GM12878 (cell line): ENCODE measurements around the gene ARHGEF37. TPM values are rescaled to one million over a fixed set of nuclear protein-coding genes. Genes with fewer than 3 reads are reported as not detected.

Source experiments
- ATAC-seq: fragments of 200-7000 bp; cut with Tn5 transposase; 3 replicates; pipeline ENCODE4 v1.9.1; 2020; ENCODE audit warnings: mild to moderate bottlenecking, moderate library complexity
- BruUV-seq: library from RNA; stranded (reverse); fragments of 400-500 nt; replicated peaks from 2 replicates; lab custom pipeline; 2021; lab: Mats Ljungman, UMichigan
- CTCF ChIA-PET: fragments of 300-600 bp; sonication (Branson Sonifier 250); formaldehyde crosslinking; extraction: SDS; loops from one replicate; lab custom pipeline; 2021; ENCODE audit warnings: inconsistent platforms; lab: Yijun Ruan, JAX
- POLR2A ChIA-PET: fragments of 350-600 bp; formaldehyde crosslinking; extraction: SDS; loops from one replicate; lab custom pipeline; 2021; ENCODE audit warnings: inconsistent platforms; lab: Charles Lee
- RAD21 ChIA-PET: fragments of 300-600 bp; sonication (Branson Sonifier 250); formaldehyde crosslinking; loops from one replicate; lab custom pipeline; 2023; ENCODE audit warnings: antibody characterized with exemption; ENCODE audit not compliant: unreplicated experiment; lab: Charles Lee
- SMC1A ChIA-PET: fragments of 300-600 bp; sonication (Branson Sonifier 250); formaldehyde crosslinking; loops from one replicate; lab custom pipeline; 2023; ENCODE audit not compliant: unreplicated experiment, uncharacterized antibody; lab: Charles Lee
- DNase-seq: peaks from one replicate; pipeline ENCODE4 v3.0.0-alpha.2; 2011; ENCODE audit warnings: low read depth, low spot score
- FAIRE-seq: peaks from 3 replicates; lab custom pipeline; 2011; peaks lifted over from hg19 to GRCh38; lab: Jason Lieb, UNC
- H2AFZ ChIP-seq: 2 replicates; pipeline ENCODE4 v1.6.0; 2011; ENCODE audit warnings: low read depth, low read length, control low read depth; ENCODE audit not compliant: control insufficient read depth
- H3K27ac ChIP-seq: 2 replicates; pipeline ENCODE4 v1.5.1; 2011; ENCODE audit warnings: control low read depth; ENCODE audit not compliant: control insufficient read depth, insufficient read depth
- H3K27me3 ChIP-seq, 2 experiments: replicated peaks in 1 of 2; 2 replicates each; pipeline versions ENCODE4 v1.6.0 to v1.6.1; 2011; ENCODE audit warnings: low read length in 1 of 2; ENCODE audit not compliant: control insufficient read depth in 2 of 2, insufficient read depth in 2 of 2
- H3K36me3 ChIP-seq, 2 experiments: 2 replicates each; pipeline ENCODE4 v1.5.1; 2011; ENCODE audit warnings: low read length in 1 of 2; ENCODE audit not compliant: control insufficient read depth in 2 of 2, insufficient read depth in 2 of 2
- H3K4me1 ChIP-seq: 2 replicates; pipeline ENCODE4 v1.6.1; 2011; ENCODE audit warnings: mild to moderate bottlenecking, low read length, moderate library complexity, mixed read lengths; ENCODE audit not compliant: control insufficient read depth, insufficient read depth
- H3K4me2 ChIP-seq: 2 replicates; pipeline ENCODE4 v1.6.0; 2011; ENCODE audit warnings: control low read depth; ENCODE audit not compliant: control insufficient read depth, insufficient read depth
- H3K4me3 ChIP-seq: fragments of 200-600 bp; sonication (generic); 2 replicates; pipeline ENCODE4 v1.5.1; 2016
- H3K79me2 ChIP-seq: 2 replicates; pipeline ENCODE4 v1.6.0; 2011; ENCODE audit warnings: low read length; ENCODE audit not compliant: control insufficient read depth, insufficient read depth
- H3K9ac ChIP-seq: 2 replicates; pipeline ENCODE4 v1.8.0; 2011; ENCODE audit warnings: low read length, control low read depth, mixed read lengths; ENCODE audit not compliant: control insufficient read depth, insufficient read depth
- H3K9me3 ChIP-seq: replicated peaks from 3 replicates; pipeline ENCODE4 v1.5.1; 2011; ENCODE audit warnings: mild to moderate bottlenecking, low read length; ENCODE audit not compliant: control insufficient read depth, insufficient read depth
- H4K20me1 ChIP-seq: 2 replicates; pipeline ENCODE4 v1.6.0; 2011; ENCODE audit not compliant: control insufficient read depth, insufficient read depth
- CBFB ChIP-seq: IDR thresholded peaks from 2 replicates; pipeline ENCODE4 v1.6.1; 2016; ENCODE audit warnings: antibody characterized with exemption, low read depth
- CEBPZ ChIP-seq: fragments of 150-350 bp; IDR thresholded peaks from 2 replicates; pipeline ENCODE4 v1.6.1; 2016; ENCODE audit warnings: low read depth, low read length
- DPF2 ChIP-seq: fragments of 450-650 bp; IDR thresholded peaks from 2 replicates; pipeline ENCODE4 v1.6.1; 2017; ENCODE audit warnings: mild to moderate bottlenecking
- EGR1 ChIP-seq, 2 experiments: IDR thresholded peaks; 1 replicate in 1 of 2; 2 replicates in 1 of 2; pipeline ENCODE4 v1.6.1; 2011 to 2012; ENCODE audit warnings: low read depth in 2 of 2, low read length in 2 of 2, borderline replicate concordance in 1 of 2, mild to moderate bottlenecking in 1 of 2, moderate library complexity in 1 of 2
- MXI1 ChIP-seq: fragments of 150-350 bp; IDR thresholded peaks from 2 replicates; pipeline ENCODE4 v1.6.1; 2011; ENCODE audit warnings: low read depth, mild to moderate bottlenecking, inconsistent platforms, low read length, improper control_type of control experiment
- NR2C1 ChIP-seq: fragments of 450-650 bp; IDR thresholded peaks from 2 replicates; pipeline ENCODE4 v1.6.1; 2017; ENCODE audit warnings: antibody characterized with exemption, mild to moderate bottlenecking, moderate library complexity
- RAD21 ChIP-seq: IDR thresholded peaks from 2 replicates; pipeline ENCODE4 v1.6.1; 2011; ENCODE audit warnings: mild to moderate bottlenecking, low read depth, low read length, moderate library complexity; ENCODE audit not compliant: insufficient read depth
- SRF ChIP-seq, 2 experiments: IDR thresholded peaks; 2 replicates each; pipeline ENCODE4 v1.6.1; 2011; ENCODE audit warnings: low read depth in 2 of 2, low read length in 2 of 2, mild to moderate bottlenecking in 1 of 2, moderate library complexity in 1 of 2
- TBL1XR1 ChIP-seq: IDR thresholded peaks from 2 replicates; pipeline ENCODE4 v1.6.1; 2012; ENCODE audit warnings: low read depth, low read length, improper control_type of control experiment
- WGBS: methylation state at CpG from one replicate; pipeline ENCODE4 v1.1.6; 2016; ENCODE audit warnings: low lambda C conversion rate; ENCODE audit not compliant: insufficient replicate concordance, insufficient coverage; ENCODE audit errors: missing lambda C conversion rate; 5-methylcytosine and 5-hydroxymethylcytosine counted together
- in situ Hi-C: fragments of 300-500 bp; cut with MboI; formaldehyde crosslinking; loops from 9 replicates; pipeline ENCODE4 v1.14.3; 2018; ENCODE audit warnings: mixed read lengths
- intact Hi-C: fragments of 100-400 bp; cut with micrococcal nuclease; formaldehyde crosslinking; loops from one replicate; pipeline ENCODE4 v1.14.2; 2022; ENCODE audit not compliant: unreplicated experiment
- polyA plus RNA-seq, 11 experiments: library from polyadenylated mRNA; depleted of rRNA in 4 of 11; unstranded in 6 of 11; stranded (reverse) in 5 of 11; fragments of >200 nt; fragmentation: Nextera tagmentation in 4 of 11; fragmentation: Illumina TruSeq in 1 of 11; extraction: Ambion mirVana in 4 of 11; extraction: Trizol in 1 of 11; gene quantifications; 1 replicate in 1 of 11; 2 replicates in 10 of 11; pipeline versions ENCODE4 v1.2.1 to v1.2.3, GENCODE V29; 2011 to 2016; ENCODE audit warnings: inconsistent platforms in 2 of 11, missing spikeins in 2 of 11, low read depth in 1 of 11
- total RNA-seq, 4 experiments: library from RNA; depleted of rRNA in 3 of 4; stranded (reverse); fragments of >200 nt in 3 of 4; fragmentation: Illumina TruSeq in 1 of 4; extraction: Trizol in 1 of 4; gene quantifications; 2 replicates each; pipeline versions ENCODE4 v1.2.1 to v1.2.3, GENCODE V29; 2013 to 2021
- TF ChIP-seq, protein P1 (sequence below): IDR thresholded peaks from 2 replicates; pipeline ENCODE4 v1.6.1; 2012; ENCODE audit warnings: improper control_type of control experiment, low read depth, low read length; ENCODE audit not compliant: insufficient replicate concordance
- TF ChIP-seq, protein P2 (sequence below): fragments of 450-650 bp; IDR thresholded peaks from 2 replicates; pipeline ENCODE4 v1.6.1; 2018; ENCODE audit warnings: borderline replicate concordance, mild to moderate bottlenecking; ENCODE audit not compliant: partially characterized antibody

The ARHGEF37 gene
- total and polyA plus RNA-seq, 10 of the 15 experiments (the other 5 are each of a cell fraction or from before 2014, with no cell fraction given) = 0.16 to 1.1 (median 0.63) TPM

DNA sequence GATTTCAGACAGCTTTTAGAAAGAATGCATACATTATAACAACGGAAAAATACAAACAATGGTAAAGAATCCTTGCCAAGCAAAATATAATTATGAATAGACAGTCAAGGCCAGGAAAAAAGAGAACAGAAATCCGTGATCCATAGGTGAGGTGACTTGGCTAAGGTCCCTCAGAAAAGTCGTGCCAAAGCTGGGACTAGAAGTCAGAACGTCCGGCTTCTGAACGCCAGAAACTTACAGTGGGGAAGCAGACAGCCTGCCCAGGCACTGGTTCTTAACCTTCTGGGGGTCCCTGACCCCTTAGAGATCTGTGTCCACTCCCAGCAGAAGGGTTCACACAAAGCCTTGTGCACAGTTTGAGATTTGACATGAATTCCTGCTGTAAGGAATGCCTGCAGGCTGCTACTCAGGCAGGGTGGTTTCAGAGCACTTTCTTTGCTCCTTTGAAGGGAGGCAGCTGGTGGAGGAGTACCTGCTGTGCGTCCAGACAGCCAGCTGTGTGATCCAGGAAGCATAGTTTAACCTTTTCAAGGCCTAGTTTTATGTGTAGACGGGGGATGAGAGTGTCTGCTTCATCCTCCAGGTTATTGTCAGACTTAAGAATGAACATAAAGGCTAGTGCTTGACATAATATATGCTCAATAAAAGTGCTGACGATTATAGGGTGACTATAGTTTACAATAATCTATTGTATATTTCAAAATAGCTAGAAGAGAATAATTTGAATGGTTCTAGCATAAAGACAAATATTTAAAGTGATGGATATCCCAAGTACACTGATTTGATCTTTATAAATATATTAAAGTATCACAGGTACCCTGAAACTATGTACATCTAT lies 852 bp downstream of the ARHGEF37 start:
- no peak overlapping the region for H2AFZ ChIP-seq
- ATAC-seq (no peak; the same call in 2 of the 3 replicates), FAIRE-seq (peak; percentile 35), DNase-seq (no peak)
- WGBS = 91% methylated on average over 9 of the region's 9 CpGs
- ChIA-PET RAD21 (no interaction called here), CTCF (interaction anchor here (0.7 to 8.2 kb wide), 5 partner anchors 11 to 147 kb away, joined by 3 to 31 read pairs (median 3); no protein-coding TSS in a partner anchor), POLR2A (no interaction called here), SMC1A (interaction anchor here (1.5 to 1.7 kb wide), 3 partner anchors 9 to 19 kb away, joined by 3 to 5 read pairs (median 5); no protein-coding TSS in a partner anchor)
- no peaks in the 10 kb centered on the region for H3K9me3 ChIP-seq
- no peak overlapping the region for H3K4me2 ChIP-seq
- H3K27me3 ChIP-seq = peaks cover 0 to 2% of the 10 kb centered on the region in 2 experiments; a peak in 2 of 4 replicates
- H4K20me1 ChIP-seq = no peaks in the 10 kb centered on the region
- no TSS peak for BruUV-seq
- H3K79me2 ChIP-seq = no peaks in the 10 kb centered on the region
- intact Hi-C loops (no loop called here), in situ Hi-C loops (no loop called here)
- H3K27ac ChIP-seq = no peak overlapping the region
- H3K36me3 ChIP-seq = no peaks in the 10 kb centered on the region
- H3K4me1 ChIP-seq = peaks cover 4% of the 10 kb centered on the region
- no peak overlapping the region for H3K4me3 ChIP-seq
- H3K9ac ChIP-seq = no peak overlapping the region
- no peak for TF ChIP-seq TBL1XR1
- TF ChIP-seq, protein P1, sequence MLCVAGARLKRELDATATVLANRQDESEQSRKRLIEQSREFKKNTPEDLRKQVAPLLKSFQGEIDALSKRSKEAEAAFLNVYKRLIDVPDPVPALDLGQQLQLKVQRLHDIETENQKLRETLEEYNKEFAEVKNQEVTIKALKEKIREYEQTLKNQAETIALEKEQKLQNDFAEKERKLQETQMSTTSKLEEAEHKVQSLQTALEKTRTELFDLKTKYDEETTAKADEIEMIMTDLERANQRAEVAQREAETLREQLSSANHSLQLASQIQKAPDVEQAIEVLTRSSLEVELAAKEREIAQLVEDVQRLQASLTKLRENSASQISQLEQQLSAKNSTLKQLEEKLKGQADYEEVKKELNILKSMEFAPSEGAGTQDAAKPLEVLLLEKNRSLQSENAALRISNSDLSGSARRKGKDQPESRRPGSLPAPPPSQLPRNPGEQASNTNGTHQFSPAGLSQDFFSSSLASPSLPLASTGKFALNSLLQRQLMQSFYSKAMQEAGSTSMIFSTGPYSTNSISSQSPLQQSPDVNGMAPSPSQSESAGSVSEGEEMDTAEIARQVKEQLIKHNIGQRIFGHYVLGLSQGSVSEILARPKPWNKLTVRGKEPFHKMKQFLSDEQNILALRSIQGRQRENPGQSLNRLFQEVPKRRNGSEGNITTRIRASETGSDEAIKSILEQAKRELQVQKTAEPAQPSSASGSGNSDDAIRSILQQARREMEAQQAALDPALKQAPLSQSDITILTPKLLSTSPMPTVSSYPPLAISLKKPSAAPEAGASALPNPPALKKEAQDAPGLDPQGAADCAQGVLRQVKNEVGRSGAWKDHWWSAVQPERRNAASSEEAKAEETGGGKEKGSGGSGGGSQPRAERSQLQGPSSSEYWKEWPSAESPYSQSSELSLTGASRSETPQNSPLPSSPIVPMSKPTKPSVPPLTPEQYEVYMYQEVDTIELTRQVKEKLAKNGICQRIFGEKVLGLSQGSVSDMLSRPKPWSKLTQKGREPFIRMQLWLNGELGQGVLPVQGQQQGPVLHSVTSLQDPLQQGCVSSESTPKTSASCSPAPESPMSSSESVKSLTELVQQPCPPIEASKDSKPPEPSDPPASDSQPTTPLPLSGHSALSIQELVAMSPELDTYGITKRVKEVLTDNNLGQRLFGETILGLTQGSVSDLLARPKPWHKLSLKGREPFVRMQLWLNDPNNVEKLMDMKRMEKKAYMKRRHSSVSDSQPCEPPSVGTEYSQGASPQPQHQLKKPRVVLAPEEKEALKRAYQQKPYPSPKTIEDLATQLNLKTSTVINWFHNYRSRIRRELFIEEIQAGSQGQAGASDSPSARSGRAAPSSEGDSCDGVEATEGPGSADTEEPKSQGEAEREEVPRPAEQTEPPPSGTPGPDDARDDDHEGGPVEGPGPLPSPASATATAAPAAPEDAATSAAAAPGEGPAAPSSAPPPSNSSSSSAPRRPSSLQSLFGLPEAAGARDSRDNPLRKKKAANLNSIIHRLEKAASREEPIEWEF = no peak
- TF ChIP-seq CBFB = no peak
- TF ChIP-seq DPF2 = no peak
- no peak for TF ChIP-seq CEBPZ
- TF ChIP-seq SRF (IDR thresholded peaks at IDR 0.05; ENCODE audit: low read depth in 2 of 2, low read length in 2 of 2) = no peak
- no peak for TF ChIP-seq RAD21
- TF ChIP-seq NR2C1 = no peak
- no peak for TF ChIP-seq EGR1 (IDR thresholded peaks at IDR 0.05; ENCODE audit: borderline replicate concordance in 1 of 2, low read depth in 2 of 2, low read length in 2 of 2)
- no peak for TF ChIP-seq MXI1
- TF ChIP-seq, protein P2, sequence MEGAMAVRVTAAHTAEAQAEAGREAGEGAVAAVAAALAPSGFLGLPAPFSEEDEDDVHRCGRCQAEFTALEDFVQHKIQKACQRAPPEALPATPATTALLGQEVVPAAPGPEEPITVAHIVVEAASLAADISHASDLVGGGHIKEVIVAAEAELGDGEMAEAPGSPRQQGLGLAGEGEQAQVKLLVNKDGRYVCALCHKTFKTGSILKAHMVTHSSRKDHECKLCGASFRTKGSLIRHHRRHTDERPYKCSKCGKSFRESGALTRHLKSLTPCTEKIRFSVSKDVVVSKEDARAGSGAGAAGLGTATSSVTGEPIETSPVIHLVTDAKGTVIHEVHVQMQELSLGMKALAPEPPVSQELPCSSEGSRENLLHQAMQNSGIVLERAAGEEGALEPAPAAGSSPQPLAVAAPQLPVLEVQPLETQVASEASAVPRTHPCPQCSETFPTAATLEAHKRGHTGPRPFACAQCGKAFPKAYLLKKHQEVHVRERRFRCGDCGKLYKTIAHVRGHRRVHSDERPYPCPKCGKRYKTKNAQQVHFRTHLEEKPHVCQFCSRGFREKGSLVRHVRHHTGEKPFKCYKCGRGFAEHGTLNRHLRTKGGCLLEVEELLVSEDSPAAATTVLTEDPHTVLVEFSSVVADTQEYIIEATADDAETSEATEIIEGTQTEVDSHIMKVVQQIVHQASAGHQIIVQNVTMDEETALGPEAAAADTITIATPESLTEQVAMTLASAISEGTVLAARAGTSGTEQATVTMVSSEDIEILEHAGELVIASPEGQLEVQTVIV = no peak
